ENCODE measurements around the gene AP1S3. TPM values are rescaled to one million over a fixed set of nuclear protein-coding genes. Genes with fewer than 3 reads are reported as not detected.
"Not testable (repeated sequence)": the region's sequence is repeated elsewhere in the genome, so short reads cannot be mapped to it uniquely, and the experiment has no call there.

AP1S3 gene
- total and polyA plus RNA-seq, 4 experiments from 2014 or later: 0.96 to 2.6 (median 1.2) TPM

DNA sequence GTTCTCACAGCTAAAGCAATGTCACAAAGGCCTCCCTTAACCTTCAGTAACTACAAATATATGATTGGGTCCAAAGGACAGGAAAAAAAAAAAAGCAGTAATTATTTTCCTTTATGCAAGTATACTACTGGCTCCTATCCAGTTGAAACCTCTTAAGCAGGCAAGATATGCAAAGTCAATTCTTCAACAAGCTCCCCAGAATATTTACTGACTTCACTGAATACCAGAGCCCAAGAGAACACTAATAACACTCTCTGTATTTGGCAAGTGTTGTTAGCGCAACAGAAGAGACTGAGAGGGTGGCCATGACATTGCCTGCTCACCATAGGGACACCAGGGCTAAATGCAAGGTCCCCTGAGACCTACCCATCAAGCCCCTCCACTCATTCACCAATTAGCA lies 74.5 kb downstream of the AP1S3 start:
- no peaks in the 10 kb centered on the region for H3K27me3 ChIP-seq (ENCODE audit: insufficient read depth, low read length)
- Mint-ChIP-seq H3K4me1 (peaks cover 8 to 32% (median 15%) of the 10 kb centered on the region in 4 donors), H3K36me3 (peaks cover 0 to 6% of the 10 kb centered on the region in 2 donors), H3K4me3 (no peak overlapping the region), H3K27ac (peak overlapping the region in 3 of 7 donors; percentile 3 to 90 (median 76)), H3K27me3 (no peaks in the 10 kb centered on the region), H3K9me3 (peaks cover 0 to 3% (median 0%) of the 10 kb centered on the region in 8 donors)
- POLR2A ChIA-PET (ENCODE audit: partially characterized antibody): interaction anchor here (0.7 kb wide), 1 partner anchor 13 kb away, joined by 4 read pairs; no protein-coding TSS in a partner anchor
- intact Hi-C loops (cut with micrococcal nuclease): no loop called here
- DNase-seq: no peak
- H3K4me3 ChIP-seq (ENCODE audit: low read length in 2 of 2): no peak overlapping the region
- H3K9me3 ChIP-seq (ENCODE audit: control insufficient read depth in 1 of 2, low read length in 2 of 2): no peaks in the 10 kb centered on the region
- CTCF ChIA-PET (ENCODE audit: partially characterized antibody): interaction anchor here (1.0 to 1.1 kb wide), 2 partner anchors 34 to 35 kb away, joined by 3 read pairs; no protein-coding TSS in a partner anchor
- H3K4me1 ChIP-seq (ENCODE audit: insufficient read depth, low read length): peaks cover 16% of the 10 kb centered on the region
- no peaks in the 10 kb centered on the region for H3K36me3 ChIP-seq (ENCODE audit: insufficient read depth, low read length)
- no peak overlapping the region for H3K27ac ChIP-seq (ENCODE audit: low read depth, low read length)

DNA sequence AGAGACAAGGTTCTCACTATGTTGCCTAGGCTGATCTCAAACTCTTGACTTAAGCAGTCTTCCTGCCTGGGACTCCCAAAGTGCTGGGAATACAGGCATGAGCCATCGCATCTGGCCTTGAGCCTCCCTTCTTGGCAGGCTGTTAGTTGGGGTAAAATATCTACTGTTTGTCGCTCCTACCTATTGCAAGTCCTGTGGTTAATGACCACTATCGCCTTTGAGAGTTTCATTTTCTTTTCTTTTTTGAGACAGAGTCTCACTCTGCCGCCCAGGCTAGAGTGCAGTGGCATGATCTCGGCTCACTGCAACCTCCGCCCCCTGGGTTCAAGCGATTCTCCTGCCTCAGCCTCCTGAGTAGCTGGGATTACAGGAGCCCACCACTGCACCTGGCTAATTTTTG lies 75.6 kb downstream of the AP1S3 start:
- H3K9me3 ChIP-seq (ENCODE audit: control insufficient read depth in 1 of 2, low read length in 2 of 2); H3K4me3 ChIP-seq (ENCODE audit: low read length in 2 of 2); intact Hi-C loops (cut with micrococcal nuclease); H3K36me3 ChIP-seq (ENCODE audit: insufficient read depth, low read length); H3K27ac ChIP-seq (ENCODE audit: low read depth, low read length); H3K36me3 Mint-ChIP-seq; H3K27me3 ChIP-seq (ENCODE audit: insufficient read depth, low read length); H3K27me3 Mint-ChIP-seq; H3K9me3 Mint-ChIP-seq: not testable (repeated sequence)
- CTCF ChIA-PET (ENCODE audit: partially characterized antibody): interaction anchor here (1.4 kb wide), 1 partner anchor 17 kb away, joined by 5 read pairs; no protein-coding TSS in a partner anchor
- DNase-seq: peak in 1 of 5 donors; percentile 20
- POLR2A ChIA-PET (ENCODE audit: partially characterized antibody): interaction anchor here (1.4 kb wide), 1 partner anchor 183 kb away, joined by 4 read pairs; the partner anchor contains the start of gene WDFY1
- Mint-ChIP-seq H3K4me3 (peak overlapping the region in 1 of 8 donors; percentile 64), H3K4me1 (peaks cover 8 to 32% (median 15%) of the 10 kb centered on the region in 4 donors), H3K27ac (peak overlapping the region in 6 of 7 donors; percentile 36 to 92 (median 84))
- peaks cover 16% of the 10 kb centered on the region for H3K4me1 ChIP-seq (ENCODE audit: insufficient read depth, low read length)

DNA sequence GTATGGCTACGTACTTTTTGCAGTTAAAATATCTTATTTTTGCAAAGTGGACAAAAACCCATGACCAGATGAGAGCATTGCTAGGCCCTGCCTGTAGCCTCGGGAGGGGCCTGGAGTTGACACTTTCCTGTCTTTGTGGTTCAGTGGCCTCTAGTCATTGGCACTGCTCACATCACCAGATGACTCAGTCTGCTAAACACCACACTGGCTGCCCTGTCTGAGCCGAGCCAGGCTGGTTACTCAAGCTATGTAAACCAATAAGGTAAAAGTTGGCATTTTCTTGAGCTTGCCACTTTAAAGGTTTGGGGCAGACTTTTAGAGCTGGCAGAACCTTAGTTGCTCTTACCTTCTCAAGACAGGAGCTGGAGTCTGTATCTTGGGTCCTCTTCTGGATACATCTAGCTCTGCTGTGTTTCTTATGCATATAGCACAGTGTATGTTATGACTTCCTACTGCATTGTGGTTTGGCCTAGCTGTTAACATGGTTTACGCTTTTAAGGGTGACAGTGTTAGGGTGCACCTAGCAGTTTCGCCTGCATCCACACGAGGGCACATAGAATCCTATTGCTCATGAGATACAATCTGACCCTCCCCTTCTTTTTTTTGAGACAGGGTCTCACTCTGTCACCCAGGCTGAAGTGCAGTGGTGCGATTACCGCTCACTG lies 76.4 kb downstream of the AP1S3 start:
- H3K27me3 Mint-ChIP-seq: no peaks in the 10 kb centered on the region
- peak overlapping the region; percentile 19 to 92 (median 81) for H3K27ac Mint-ChIP-seq
- intact Hi-C loops (cut with micrococcal nuclease): no loop called here
- Histone ChIP-seq H3K36me3 (ENCODE audit: insufficient read depth, low read length) (no peaks in the 10 kb centered on the region), H3K27ac (ENCODE audit: low read depth, low read length) (no peak overlapping the region), H3K27me3 (ENCODE audit: insufficient read depth, low read length) (no peaks in the 10 kb centered on the region), H3K9me3 (ENCODE audit: control insufficient read depth in 1 of 2, low read length in 2 of 2) (no peaks in the 10 kb centered on the region), H3K4me1 (ENCODE audit: insufficient read depth, low read length) (peaks cover 16% of the 10 kb centered on the region), H3K4me3 (ENCODE audit: low read length in 2 of 2) (no peak overlapping the region)
- no peaks in the 10 kb centered on the region for H3K9me3 Mint-ChIP-seq
- H3K36me3 Mint-ChIP-seq: no peaks in the 10 kb centered on the region
- peaks cover 8 to 32% (median 15%) of the 10 kb centered on the region in 4 donors for H3K4me1 Mint-ChIP-seq
- peak; percentile 43 to 80 (median 46) for DNase-seq
- ChIA-PET POLR2A (ENCODE audit: partially characterized antibody) (interaction anchor here (0.6 to 1.4 kb wide), 2 partner anchors 11 to 184 kb away, joined by 3 to 4 read pairs; partner anchors contain the start of gene WDFY1), CTCF (ENCODE audit: partially characterized antibody) (interaction anchor here (0.7 to 1.4 kb wide), 5 partner anchors 9 to 33 kb away, joined by 3 to 5 read pairs (median 4); no protein-coding TSS in a partner anchor)
- H3K4me3 Mint-ChIP-seq: peak overlapping the region in 5 of 8 donors; percentile 20 to 72 (median 51)

DNA sequence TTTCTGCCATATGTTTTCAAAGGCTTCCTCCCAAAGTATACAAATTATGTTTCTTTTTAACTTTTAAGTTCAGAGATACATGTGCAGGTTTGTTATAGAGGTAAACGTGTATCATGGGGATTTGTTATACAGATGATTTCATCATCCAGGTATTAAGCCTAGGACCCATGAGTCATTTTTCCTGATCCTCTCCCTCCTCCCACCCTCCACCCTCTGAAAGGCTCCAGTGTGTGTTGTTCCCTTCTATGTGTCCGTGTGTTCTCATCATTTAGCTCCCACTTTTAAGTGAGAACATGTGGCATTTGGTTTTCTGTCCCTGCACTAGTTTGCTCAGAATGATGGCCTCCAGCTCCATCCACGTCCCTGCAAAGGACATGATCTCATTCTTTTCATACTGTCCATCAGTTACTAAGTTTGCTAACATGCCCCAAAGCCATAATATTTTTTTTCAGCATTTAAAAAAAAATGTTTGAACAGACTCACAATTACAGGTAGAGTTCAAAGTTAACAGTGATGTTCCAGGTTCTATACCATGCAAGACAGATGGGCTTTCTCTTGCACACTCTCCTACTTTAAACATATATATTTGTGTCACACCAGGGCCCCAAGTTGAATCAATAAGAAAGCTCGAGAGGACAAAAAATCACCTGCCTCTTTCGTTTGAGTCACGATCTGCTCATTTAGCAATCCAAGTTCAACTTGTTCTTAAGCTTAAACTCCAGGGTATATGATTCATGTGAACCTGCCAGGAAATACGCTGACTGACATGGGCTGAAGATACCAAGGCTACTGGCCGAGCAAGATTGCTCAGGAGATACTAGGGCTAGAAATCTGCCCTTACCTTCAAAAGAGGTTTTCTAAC lies 77.6 kb downstream of the AP1S3 start:
- H3K27me3 Mint-ChIP-seq: no peaks in the 10 kb centered on the region
- peaks cover 16% of the 10 kb centered on the region for H3K4me1 ChIP-seq (ENCODE audit: insufficient read depth, low read length)
- H3K27ac Mint-ChIP-seq: peak overlapping the region in 6 of 7 donors; percentile 22 to 90 (median 50)
- ChIA-PET POLR2A (ENCODE audit: partially characterized antibody) (no interaction called here), CTCF (ENCODE audit: partially characterized antibody) (interaction anchor here (1.1 to 1.2 kb wide), 2 partner anchors 28 to 32 kb away, joined by 3 read pairs; no protein-coding TSS in a partner anchor)
- H3K4me3 Mint-ChIP-seq: peak overlapping the region in 1 of 8 donors; percentile 41
- H3K36me3 Mint-ChIP-seq: no peaks in the 10 kb centered on the region
- no peak overlapping the region for H3K4me3 ChIP-seq (ENCODE audit: low read length in 2 of 2)
- intact Hi-C loops (cut with micrococcal nuclease): no loop called here
- H3K9me3 ChIP-seq (ENCODE audit: control insufficient read depth in 1 of 2, low read length in 2 of 2): no peaks in the 10 kb centered on the region
- peaks cover 8 to 32% (median 15%) of the 10 kb centered on the region in 4 donors for H3K4me1 Mint-ChIP-seq
- peak overlapping the region; percentile 37 for H3K27ac ChIP-seq (ENCODE audit: low read depth, low read length)
- no peaks in the 10 kb centered on the region for H3K9me3 Mint-ChIP-seq
- no peaks in the 10 kb centered on the region for H3K36me3 ChIP-seq (ENCODE audit: insufficient read depth, low read length)
- DNase-seq: peak in 1 of 5 donors; percentile 40
- H3K27me3 ChIP-seq (ENCODE audit: insufficient read depth, low read length): no peaks in the 10 kb centered on the region

DNA sequence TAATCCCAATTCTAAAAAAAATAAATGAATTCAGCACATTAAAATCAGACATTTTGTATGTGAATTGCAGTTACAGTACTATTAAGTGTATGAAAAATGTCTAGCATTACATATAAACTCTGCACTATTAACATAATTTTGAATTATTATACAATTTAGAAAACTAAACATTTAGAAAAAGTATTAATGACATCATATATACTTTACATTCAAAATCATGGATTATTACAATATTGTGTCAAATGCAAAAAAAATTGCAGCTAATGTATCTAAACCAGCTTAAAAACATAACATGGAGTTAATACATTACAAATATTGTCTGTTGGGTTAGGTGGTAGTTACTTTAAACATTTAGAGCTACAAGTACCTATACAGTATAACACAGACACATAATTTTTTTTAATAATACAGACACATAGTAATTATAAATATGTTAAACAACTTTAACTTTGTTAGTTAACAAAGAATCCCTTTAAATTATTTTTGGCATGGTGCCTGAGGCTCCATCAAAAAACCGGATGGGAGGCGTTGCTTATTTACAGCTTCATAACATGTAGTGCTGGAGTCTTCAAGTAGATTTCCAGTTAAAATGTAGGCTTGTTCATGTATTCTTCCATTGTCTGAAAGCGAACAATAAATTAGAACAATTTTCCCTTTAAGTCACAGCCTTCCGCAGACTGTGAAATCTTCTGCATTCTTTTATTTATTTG lies 79.1 kb downstream of the AP1S3 start:
- Histone ChIP-seq H3K27me3 (ENCODE audit: insufficient read depth, low read length) (no peaks in the 10 kb centered on the region), H3K36me3 (ENCODE audit: insufficient read depth, low read length) (no peaks in the 10 kb centered on the region), H3K4me3 (ENCODE audit: low read length in 2 of 2) (no peak overlapping the region), H3K27ac (ENCODE audit: low read depth, low read length) (no peak overlapping the region), H3K9me3 (ENCODE audit: control insufficient read depth in 1 of 2, low read length in 2 of 2) (no peaks in the 10 kb centered on the region), H3K4me1 (ENCODE audit: insufficient read depth, low read length) (peaks cover 16% of the 10 kb centered on the region)
- Mint-ChIP-seq H3K27ac (peak overlapping the region in 1 of 7 donors; percentile 40), H3K9me3 (no peaks in the 10 kb centered on the region), H3K4me1 (peaks cover 8 to 32% (median 15%) of the 10 kb centered on the region in 4 donors), H3K27me3 (no peaks in the 10 kb centered on the region), H3K36me3 (no peaks in the 10 kb centered on the region), H3K4me3 (no peak overlapping the region)
- ChIA-PET POLR2A (ENCODE audit: partially characterized antibody) (interaction anchor here (0.5 kb wide), 1 partner anchor 1201 kb away, joined by 3 read pairs; no protein-coding TSS in a partner anchor), CTCF (ENCODE audit: partially characterized antibody) (interaction anchor here (1.2 kb wide), 1 partner anchor 17 kb away, joined by 4 read pairs; no protein-coding TSS in a partner anchor)
- DNase-seq: no peak
- intact Hi-C loops (cut with micrococcal nuclease): no loop called here

DNA sequence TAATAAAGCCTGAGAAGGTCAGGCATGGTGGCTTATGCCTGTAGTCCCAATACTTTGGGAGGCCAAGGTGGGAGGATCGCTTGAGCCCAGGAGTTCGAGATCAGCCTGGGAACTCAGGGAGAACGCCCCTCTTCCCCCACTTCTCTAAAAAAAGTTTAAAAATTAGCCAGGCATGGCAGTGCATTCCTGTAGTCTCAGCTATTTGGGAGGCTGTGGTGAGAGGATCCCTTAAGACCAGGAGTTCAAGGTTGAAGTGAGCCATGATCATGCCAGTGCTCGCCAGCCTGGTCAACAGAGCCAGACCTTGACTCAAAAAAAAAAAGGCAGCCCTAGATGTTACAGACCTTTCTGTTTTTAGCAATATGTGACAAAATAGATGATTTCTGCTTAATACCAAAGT lies 83.4 kb downstream of the AP1S3 start:
- H3K4me3 Mint-ChIP-seq: no peak overlapping the region
- no peaks in the 10 kb centered on the region for H3K36me3 Mint-ChIP-seq
- DNase-seq: no peak
- peaks cover 10 to 12% of the 10 kb centered on the region in 2 donors for H3K27me3 Mint-ChIP-seq
- peaks cover 0 to 1% (median 0%) of the 10 kb centered on the region in 4 donors for H3K4me1 Mint-ChIP-seq
- POLR2A ChIA-PET (ENCODE audit: partially characterized antibody): no interaction called here
- no peak overlapping the region for H3K4me3 ChIP-seq (ENCODE audit: low read length in 2 of 2)
- CTCF ChIA-PET (ENCODE audit: partially characterized antibody): no interaction called here
- H3K27ac Mint-ChIP-seq: no peak overlapping the region
- no peaks in the 10 kb centered on the region for H3K27me3 ChIP-seq (ENCODE audit: insufficient read depth, low read length)
- no peaks in the 10 kb centered on the region for H3K4me1 ChIP-seq (ENCODE audit: insufficient read depth, low read length)
- no peaks in the 10 kb centered on the region for H3K9me3 ChIP-seq (ENCODE audit: control insufficient read depth in 1 of 2, low read length in 2 of 2)
- H3K9me3 Mint-ChIP-seq: peaks cover 0 to 3% (median 0%) of the 10 kb centered on the region in 8 donors
- H3K36me3 ChIP-seq (ENCODE audit: insufficient read depth, low read length): no peaks in the 10 kb centered on the region
- H3K27ac ChIP-seq (ENCODE audit: low read depth, low read length): no peak overlapping the region
- intact Hi-C loops (cut with micrococcal nuclease): no loop called here

Measured in CD4-positive, alpha-beta memory T cell (primary cell).